ENCODE measurements around the gene PEX26. TPM values are rescaled to one million over a fixed set of nuclear protein-coding genes. Genes with fewer than 3 reads are reported as not detected.
A peak's percentile ranks its signal among the peaks of the same experiment; 100 is the strongest.

PEX26 gene
- total RNA-seq, 3 donors from 2014 or later: 113 to 241 (median 123) TPM

- peaks cover 21% of the 10 kb centered on the region for H3K4me1 ChIP-seq (ENCODE audit: low read depth)
- intact Hi-C loops (cut with DNase I, micrococcal nuclease): no loop called here
- DNase-seq: no peak
- H3K36me3 ChIP-seq (ENCODE audit: low read depth): peaks cover under 1% of the 10 kb centered on the region
- no peaks in the 10 kb centered on the region for H3K9me3 ChIP-seq
- no peak overlapping the region for H3K4me3 ChIP-seq
- ATAC-seq: peak; percentile 3
- TF ChIP-seq CTCF (IDR thresholded peaks at IDR 0.05): no peak
Observed at GRCh38 chr22:18091478-18091877, 13.7 kb downstream of the PEX26 start.

GRCh38 chr22:18091916-18092526, 14.2 kb downstream of the PEX26 start:
- intact Hi-C loops (cut with DNase I, micrococcal nuclease): no loop called here
- ATAC-seq (peak; percentile 90), DNase-seq (peak; percentile 84 to 90 (median 87))
- Histone ChIP-seq H3K9me3 (no peaks in the 10 kb centered on the region), H3K4me1 (ENCODE audit: low read depth) (peaks cover 21% of the 10 kb centered on the region), H3K4me3 (no peak overlapping the region), H3K36me3 (ENCODE audit: low read depth) (no peaks in the 10 kb centered on the region)
- TF ChIP-seq CTCF (IDR thresholded peaks at IDR 0.05): no peak

- TF ChIP-seq CTCF (IDR thresholded peaks at IDR 0.05): no peak
- DNase-seq (no peak), ATAC-seq (no peak)
- peaks cover 16% of the 10 kb centered on the region for H3K4me1 ChIP-seq (ENCODE audit: low read depth)
- H3K4me3 ChIP-seq: no peak overlapping the region
- no peaks in the 10 kb centered on the region for H3K9me3 ChIP-seq
- intact Hi-C loops (cut with DNase I, micrococcal nuclease): no loop called here
- H3K36me3 ChIP-seq (ENCODE audit: low read depth): no peaks in the 10 kb centered on the region
Observed at GRCh38 chr22:18093661-18094060, 15.9 kb downstream of the PEX26 start.

- Histone ChIP-seq H3K4me3 (no peak overlapping the region), H3K4me1 (ENCODE audit: low read depth) (peaks cover 16% of the 10 kb centered on the region), H3K36me3 (ENCODE audit: low read depth) (no peaks in the 10 kb centered on the region), H3K9me3 (no peaks in the 10 kb centered on the region)
- no peak for TF ChIP-seq CTCF (IDR thresholded peaks at IDR 0.05)
- intact Hi-C loops (cut with DNase I, micrococcal nuclease): no loop called here
- ATAC-seq: peak; percentile 21
- no peak for DNase-seq
Observed at GRCh38 chr22:18095101-18095805, 17.5 kb downstream of the PEX26 start.

DNA sequence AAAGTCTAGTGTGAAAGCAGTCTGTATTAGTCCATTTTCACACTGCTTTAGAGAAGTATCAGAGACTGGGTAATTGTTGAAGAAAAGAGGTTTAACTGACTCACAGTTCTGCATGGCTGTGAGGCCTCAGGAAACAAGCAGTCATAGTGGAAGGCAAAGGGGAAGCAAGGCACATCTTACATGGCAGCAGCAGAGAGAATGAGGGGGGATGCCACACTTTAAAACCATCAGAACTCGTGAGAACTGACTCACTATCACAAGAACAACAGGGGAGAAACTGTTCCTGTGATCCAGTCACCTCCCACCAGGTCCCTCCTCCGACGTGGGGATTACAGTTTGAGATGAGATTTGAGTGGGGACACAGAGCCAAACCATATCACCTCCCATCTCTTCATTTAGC, 19.0 kb downstream of the PEX26 start:
- TF ChIP-seq CTCF (IDR thresholded peaks at IDR 0.05): no peak

More for the DNA sequence above, 19.0 kb downstream of the PEX26 start:
- H3K4me3 ChIP-seq: no peak overlapping the region
- intact Hi-C loops (cut with DNase I, micrococcal nuclease): no loop called here
- DNase-seq: no peak
- no peak for ATAC-seq
- H3K36me3 ChIP-seq (ENCODE audit: low read depth): no peaks in the 10 kb centered on the region
- H3K4me1 ChIP-seq (ENCODE audit: low read depth): peaks cover 5% of the 10 kb centered on the region
- H3K9me3 ChIP-seq: no peaks in the 10 kb centered on the region

All from mucosa of descending colon (tissue), 3 donors.